Measurements from ENCODE around the gene PRKN. TPM values are rescaled to one million over a fixed set of nuclear protein-coding genes. Genes with fewer than 3 reads are reported as not detected.

The PRKN gene
- total and polyA plus RNA-seq, 2 experiments from 2014 or later: 0.10 to 0.84 TPM

DNA sequence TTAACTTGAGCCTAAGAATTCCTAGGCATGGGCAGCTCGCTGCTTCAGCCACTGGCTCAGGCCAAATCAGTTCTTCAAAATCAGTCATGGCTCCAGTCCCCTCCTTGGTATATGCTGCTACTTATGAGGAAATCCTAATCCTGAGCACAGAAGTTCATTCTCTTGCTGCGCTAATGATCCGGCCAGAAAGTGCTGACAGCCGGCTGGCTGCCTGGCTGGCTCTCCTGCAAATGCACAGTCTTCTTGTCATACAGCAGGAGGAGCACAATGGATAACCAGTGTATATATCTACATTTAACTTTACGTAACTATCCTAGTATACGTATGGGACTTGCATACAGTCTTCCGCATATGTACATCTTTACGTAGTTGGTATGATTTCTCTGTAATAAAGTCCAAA is 500.8 kb downstream of the PRKN start:
- Histone ChIP-seq H3K4me2 (no peak overlapping the region), H3K9me2 (ENCODE audit: insufficient read depth) (no peaks in the 10 kb centered on the region), H3K27me3 (ENCODE audit: insufficient read depth) (no peaks in the 10 kb centered on the region), H4K20me1 (replicated peaks; ENCODE audit: insufficient read depth) (no peaks in the 10 kb centered on the region), H3F3A (replicated peaks; ENCODE audit: low read depth) (no peaks in the 10 kb centered on the region), H3K36me3 (ENCODE audit: insufficient read depth) (no peaks in the 10 kb centered on the region), H3K27ac (ENCODE audit: low read depth) (no peak overlapping the region), H3K79me2 (replicated peaks; ENCODE audit: insufficient read depth) (no peaks in the 10 kb centered on the region), H3K4me3 (no peak overlapping the region), H2AFZ (no peak overlapping the region; the same call in 1 of the 2 replicates), H3K4me1 (ENCODE audit: insufficient read depth) (no peaks in the 10 kb centered on the region)
- Mint-ChIP-seq H3K4me1 (no peaks in the 10 kb centered on the region), H3K36me3 (ENCODE audit: low read depth) (no peaks in the 10 kb centered on the region), H3K27me3 (ENCODE audit: insufficient read depth, low read depth, poor library complexity) (peaks cover 3% of the 10 kb centered on the region), H3K27ac (no peak overlapping the region), H3K4me3 (no peak overlapping the region), H3K9me3 (no peaks in the 10 kb centered on the region)
- no peak for ATAC-seq
- TF ChIP-seq ZNF331 (CRISPR knock-in tag; IDR thresholded peaks at IDR 0.05; ENCODE audit: low read depth) (no peak), ZNF114 (CRISPR knock-in tag; IDR thresholded peaks at IDR 0.05) (no peak), JUNB (IDR thresholded peaks at IDR 0.05; ENCODE audit: unreplicated experiment) (no peak), EZH2 (IDR thresholded peaks at IDR 0.05; ENCODE audit: low read depth, unreplicated experiment) (no peak), EZH2phosphoT487 (IDR thresholded peaks at IDR 0.05; ENCODE audit: unreplicated experiment) (no peak), CREB1 (CRISPR knock-in tag; IDR thresholded peaks at IDR 0.05; ENCODE audit: low read depth) (no peak), POLR2AphosphoS5 (IDR thresholded peaks at IDR 0.05; ENCODE audit: low read depth) (no peak), STAT1 (IDR thresholded peaks at IDR 0.05; ENCODE audit: unreplicated experiment) (no peak), ETS1 (IDR thresholded peaks at IDR 0.05) (no peak), NANOG (IDR thresholded peaks at IDR 0.05; ENCODE audit: borderline replicate concordance) (no peak), REST (IDR thresholded peaks at IDR 0.05; ENCODE audit: unreplicated experiment) (no peak)
- TF ChIP-seq, protein P1, sequence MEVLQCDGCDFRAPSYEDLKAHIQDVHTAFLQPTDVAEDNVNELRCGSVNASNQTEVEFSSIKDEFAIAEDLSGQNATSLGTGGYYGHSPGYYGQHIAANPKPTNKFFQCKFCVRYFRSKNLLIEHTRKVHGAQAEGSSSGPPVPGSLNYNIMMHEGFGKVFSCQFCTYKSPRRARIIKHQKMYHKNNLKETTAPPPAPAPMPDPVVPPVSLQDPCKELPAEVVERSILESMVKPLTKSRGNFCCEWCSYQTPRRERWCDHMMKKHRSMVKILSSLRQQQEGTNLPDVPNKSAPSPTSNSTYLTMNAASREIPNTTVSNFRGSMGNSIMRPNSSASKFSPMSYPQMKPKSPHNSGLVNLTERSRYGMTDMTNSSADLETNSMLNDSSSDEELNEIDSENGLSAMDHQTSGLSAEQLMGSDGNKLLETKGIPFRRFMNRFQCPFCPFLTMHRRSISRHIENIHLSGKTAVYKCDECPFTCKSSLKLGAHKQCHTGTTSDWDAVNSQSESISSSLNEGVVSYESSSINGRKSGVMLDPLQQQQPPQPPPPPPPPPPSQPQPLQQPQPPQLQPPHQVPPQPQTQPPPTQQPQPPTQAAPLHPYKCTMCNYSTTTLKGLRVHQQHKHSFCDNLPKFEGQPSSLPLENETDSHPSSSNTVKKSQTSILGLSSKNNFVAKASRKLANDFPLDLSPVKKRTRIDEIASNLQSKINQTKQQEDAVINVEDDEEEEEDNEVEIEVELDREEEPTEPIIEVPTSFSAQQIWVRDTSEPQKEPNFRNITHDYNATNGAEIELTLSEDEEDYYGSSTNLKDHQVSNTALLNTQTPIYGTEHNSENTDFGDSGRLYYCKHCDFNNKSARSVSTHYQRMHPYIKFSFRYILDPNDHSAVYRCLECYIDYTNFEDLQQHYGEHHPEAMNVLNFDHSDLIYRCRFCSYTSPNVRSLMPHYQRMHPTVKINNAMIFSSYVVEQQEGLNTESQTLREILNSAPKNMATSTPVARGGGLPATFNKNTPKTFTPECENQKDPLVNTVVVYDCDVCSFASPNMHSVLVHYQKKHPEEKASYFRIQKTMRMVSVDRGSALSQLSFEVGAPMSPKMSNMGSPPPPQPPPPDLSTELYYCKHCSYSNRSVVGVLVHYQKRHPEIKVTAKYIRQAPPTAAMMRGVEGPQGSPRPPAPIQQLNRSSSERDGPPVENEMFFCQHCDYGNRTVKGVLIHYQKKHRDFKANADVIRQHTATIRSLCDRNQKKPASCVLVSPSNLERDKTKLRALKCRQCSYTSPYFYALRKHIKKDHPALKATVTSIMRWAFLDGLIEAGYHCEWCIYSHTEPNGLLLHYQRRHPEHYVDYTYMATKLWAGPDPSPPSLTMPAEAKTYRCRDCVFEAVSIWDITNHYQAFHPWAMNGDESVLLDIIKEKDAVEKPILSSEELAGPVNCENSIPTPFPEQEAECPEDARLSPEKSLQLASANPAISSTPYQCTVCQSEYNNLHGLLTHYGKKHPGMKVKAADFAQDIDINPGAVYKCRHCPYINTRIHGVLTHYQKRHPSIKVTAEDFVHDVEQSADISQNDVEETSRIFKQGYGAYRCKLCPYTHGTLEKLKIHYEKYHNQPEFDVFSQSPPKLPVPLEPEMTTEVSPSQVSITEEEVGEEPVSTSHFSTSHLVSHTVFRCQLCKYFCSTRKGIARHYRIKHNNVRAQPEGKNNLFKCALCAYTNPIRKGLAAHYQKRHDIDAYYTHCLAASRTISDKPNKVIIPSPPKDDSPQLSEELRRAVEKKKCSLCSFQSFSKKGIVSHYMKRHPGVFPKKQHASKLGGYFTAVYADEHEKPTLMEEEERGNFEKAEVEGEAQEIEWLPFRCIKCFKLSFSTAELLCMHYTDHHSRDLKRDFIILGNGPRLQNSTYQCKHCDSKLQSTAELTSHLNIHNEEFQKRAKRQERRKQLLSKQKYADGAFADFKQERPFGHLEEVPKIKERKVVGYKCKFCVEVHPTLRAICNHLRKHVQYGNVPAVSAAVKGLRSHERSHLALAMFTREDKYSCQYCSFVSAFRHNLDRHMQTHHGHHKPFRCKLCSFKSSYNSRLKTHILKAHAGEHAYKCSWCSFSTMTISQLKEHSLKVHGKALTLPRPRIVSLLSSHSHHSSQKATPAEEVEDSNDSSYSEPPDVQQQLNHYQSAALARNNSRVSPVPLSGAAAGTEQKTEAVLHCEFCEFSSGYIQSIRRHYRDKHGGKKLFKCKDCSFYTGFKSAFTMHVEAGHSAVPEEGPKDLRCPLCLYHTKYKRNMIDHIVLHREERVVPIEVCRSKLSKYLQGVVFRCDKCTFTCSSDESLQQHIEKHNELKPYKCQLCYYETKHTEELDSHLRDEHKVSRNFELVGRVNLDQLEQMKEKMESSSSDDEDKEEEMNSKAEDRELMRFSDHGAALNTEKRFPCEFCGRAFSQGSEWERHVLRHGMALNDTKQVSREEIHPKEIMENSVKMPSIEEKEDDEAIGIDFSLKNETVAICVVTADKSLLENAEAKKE (CRISPR knock-in tag; IDR thresholded peaks at IDR 0.05): no peak
- TF ChIP-seq, protein P2, sequence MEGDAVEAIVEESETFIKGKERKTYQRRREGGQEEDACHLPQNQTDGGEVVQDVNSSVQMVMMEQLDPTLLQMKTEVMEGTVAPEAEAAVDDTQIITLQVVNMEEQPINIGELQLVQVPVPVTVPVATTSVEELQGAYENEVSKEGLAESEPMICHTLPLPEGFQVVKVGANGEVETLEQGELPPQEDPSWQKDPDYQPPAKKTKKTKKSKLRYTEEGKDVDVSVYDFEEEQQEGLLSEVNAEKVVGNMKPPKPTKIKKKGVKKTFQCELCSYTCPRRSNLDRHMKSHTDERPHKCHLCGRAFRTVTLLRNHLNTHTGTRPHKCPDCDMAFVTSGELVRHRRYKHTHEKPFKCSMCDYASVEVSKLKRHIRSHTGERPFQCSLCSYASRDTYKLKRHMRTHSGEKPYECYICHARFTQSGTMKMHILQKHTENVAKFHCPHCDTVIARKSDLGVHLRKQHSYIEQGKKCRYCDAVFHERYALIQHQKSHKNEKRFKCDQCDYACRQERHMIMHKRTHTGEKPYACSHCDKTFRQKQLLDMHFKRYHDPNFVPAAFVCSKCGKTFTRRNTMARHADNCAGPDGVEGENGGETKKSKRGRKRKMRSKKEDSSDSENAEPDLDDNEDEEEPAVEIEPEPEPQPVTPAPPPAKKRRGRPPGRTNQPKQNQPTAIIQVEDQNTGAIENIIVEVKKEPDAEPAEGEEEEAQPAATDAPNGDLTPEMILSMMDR (conservative IDR thresholded peaks at IDR 0.05; ENCODE audit: low read depth in 2 of 2): no peak
- DNase-seq (ENCODE audit: low spot score): no peak

Measured in GM23338 (cell line).